ENCODE measurements around the gene FBXO10.
"Not testable (repeated sequence)": the region's sequence is repeated elsewhere in the genome, so short reads cannot be mapped to it uniquely, and the experiment has no call there.

FBXO10 gene

DNA sequence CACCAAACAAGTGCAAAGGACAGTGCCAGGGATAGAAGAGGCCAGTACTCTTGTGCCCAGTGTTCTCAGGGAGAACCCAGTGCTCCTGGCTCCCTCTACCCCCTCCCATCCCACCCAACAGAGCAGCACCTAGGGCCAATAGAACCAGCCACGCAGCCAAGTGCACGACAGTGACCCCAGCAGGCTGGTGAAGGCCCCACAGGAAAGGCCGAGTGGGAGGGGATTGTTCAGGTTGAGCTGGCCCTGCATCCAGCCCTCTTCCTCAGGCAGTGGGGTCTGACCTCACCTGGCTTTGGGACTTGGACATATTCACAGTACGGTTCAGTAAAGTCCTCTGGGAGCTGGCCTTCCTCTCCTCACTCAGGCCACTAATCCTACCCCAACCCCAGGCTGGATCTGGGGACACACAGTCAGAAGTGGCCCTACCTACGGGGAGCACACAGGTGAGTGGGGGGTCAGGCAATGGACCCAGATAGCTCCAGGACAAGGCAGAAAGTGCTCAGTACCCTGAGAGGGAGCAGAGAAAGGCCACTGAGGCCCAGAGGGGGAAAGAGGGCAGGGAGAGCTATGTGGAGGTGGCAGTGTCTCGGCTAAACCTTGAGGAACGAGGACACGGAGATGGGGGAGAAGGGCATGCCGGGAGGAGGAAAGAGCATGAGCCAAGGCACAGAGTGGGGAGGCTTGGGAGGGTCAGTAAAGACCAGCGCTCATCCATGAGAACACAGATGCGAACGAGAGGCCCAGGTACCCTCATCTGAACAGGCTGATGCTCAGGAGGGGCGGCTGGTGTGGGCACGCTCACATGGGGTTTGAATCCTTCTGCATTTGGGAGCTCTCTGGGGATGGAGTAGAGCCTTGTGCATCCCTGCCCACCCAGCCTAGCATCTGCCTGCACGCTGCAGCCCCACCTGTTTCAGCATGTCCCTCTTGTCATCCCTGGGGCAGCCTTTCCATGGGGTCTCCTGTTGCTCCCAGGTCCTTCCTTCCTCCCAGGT is 64.9 kb downstream of the FBXO10 start:
- no peak for DNase-seq (ENCODE audit: low read depth in 1 of 2, low spot score in 1 of 2)

GRCh38 chr9:37510053-37510452 is 66.1 kb downstream of the FBXO10 start:
- DNase-seq (ENCODE audit: low read depth in 1 of 2, low spot score in 1 of 2): not testable (repeated sequence)

DNA sequence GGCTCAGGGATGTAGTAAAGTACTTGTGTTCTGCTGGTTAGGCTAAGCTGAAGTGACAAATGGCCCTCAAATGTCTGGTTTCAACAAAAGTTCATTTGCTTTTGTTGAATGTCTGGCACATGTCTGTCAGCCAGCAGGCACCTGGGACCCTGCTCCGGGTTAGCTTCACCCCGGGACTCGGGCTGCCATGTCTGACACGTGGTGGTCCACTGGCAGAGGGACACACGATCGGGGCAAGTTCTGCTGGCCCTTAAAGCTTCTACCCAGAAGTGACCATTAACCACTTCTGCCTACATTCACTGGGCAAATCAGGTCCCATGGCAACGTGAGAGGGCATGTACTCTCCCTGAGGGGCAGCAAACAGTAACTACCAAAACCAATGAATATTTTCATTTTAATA is 66.6 kb downstream of the FBXO10 start:
- DNase-seq (ENCODE audit: low read depth in 1 of 2, low spot score in 1 of 2): no peak

DNA sequence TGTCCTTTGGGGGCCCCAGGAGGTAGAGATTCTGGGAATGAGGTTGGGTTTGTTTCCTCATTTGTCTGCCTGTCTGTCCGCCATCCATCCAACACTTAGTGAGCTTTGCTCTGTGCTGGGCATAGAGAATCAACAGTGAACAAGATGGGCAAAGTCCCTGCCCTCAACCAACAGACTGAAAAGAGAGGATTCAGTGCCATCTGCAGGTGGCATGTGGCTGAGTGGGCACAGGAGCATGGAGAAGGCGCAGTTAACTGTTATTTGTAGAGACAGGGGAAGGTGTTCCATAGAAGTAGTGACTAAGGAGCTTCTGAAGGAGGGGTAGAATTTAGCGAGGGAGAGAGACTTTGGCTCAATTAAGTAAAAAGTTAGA is 67.4 kb downstream of the FBXO10 start:
- no peak for DNase-seq (ENCODE audit: low read depth in 1 of 2, low spot score in 1 of 2)

GRCh38 chr9:37508135-37508833 is 67.9 kb downstream of the FBXO10 start:
- no peak for DNase-seq (ENCODE audit: low read depth in 1 of 2, low spot score in 1 of 2)

DNA sequence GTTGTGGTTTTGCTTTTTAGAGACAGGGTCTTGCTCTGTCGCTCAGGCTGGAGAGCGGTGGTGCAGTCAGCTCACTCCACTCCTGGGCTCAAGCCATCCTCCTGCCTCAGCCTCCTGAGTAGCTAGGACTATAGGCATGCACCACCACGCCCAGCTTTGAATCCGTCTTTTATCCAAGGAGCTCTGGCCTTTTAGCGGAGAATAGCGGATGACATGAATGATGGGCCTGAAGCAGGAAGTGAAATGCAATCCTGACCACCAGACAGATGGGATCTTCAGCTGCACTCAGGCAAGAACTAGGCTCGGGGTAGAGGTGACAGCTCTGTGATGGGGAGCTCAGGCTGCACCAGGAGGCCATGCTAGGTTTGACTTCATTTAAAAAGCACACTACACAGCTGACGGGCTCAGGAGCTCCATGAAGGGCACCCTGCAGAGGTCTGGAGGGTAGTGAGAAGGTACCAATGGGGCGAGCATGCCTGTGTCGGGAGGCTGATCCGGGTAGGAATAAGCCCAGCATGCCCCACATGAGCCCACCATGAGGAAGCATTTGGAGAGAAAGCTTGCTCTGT is 68.5 kb downstream of the FBXO10 start:
- no peak for DNase-seq (ENCODE audit: low read depth in 1 of 2, low spot score in 1 of 2)

- DNase-seq (ENCODE audit: low read depth in 1 of 2, low spot score in 1 of 2): no peak
These were observed 71.6 kb downstream of the FBXO10 start for GRCh38 chr9:37504605-37505004.

DNA sequence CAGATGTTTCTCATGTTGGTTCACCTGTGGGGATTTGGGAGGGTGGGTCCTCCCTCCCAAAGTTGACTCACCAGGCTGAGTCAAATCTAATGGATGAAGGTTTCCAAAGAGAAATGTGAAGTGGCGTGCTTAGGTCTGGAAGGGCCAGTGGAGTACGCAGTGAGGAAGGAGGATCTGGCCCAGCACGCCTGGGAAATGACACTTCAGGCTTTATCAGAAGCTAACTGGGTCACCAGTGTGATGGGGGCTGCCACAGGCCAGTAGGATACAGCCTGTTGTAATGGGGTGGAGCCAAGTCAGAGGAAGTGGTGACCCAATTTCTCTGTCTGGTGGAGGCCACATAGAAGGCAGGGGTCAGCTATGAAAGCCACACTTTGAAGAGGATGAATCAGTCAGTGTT is 72.4 kb downstream of the FBXO10 start:
- no peak for DNase-seq (ENCODE audit: low read depth in 1 of 2, low spot score in 1 of 2)

DNA sequence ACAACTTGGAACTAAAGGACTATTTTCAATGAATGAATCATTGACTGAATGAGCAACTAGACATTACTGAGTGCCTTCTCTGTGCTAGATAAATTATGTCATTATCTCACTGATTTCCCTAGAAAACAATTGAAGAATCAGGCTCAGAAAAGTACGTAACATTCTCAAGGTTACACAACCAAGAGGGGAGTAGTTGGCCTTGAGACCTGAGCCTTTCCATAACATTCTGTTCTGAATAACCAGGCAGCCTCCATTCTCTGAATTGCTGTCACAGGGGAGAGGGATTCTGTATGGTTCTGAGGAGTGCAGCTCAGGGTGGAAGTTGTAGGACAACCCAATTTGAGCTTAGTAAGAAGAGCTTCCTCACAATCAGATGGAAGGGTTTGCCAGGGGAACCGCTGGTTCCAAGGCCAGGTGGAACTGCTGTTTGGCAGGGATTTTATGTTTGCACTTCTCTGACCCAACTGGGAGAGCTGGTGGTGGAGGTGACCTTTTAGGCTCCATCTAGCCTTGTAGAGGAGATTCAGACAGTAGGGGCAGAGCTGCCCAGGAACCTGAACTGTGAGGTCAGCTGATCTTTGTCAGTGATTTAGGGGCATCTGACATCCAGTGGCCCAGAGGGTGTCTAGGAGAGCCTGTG is 74.1 kb downstream of the FBXO10 start:
- no peak for DNase-seq (ENCODE audit: low read depth in 1 of 2, low spot score in 1 of 2)

GRCh38 chr9:37499297-37499696 is 76.9 kb downstream of the FBXO10 start:
- no peak for DNase-seq (ENCODE audit: low read depth in 1 of 2, low spot score in 1 of 2)

- no peak for DNase-seq (ENCODE audit: low read depth in 1 of 2, low spot score in 1 of 2)
These were observed 77.7 kb downstream of the FBXO10 start for GRCh38 chr9:37498457-37498856.

GRCh38 chr9:37497320-37497719 is 78.9 kb downstream of the FBXO10 start:
- no peak for DNase-seq (ENCODE audit: low read depth in 1 of 2, low spot score in 1 of 2)

- no peak for DNase-seq (ENCODE audit: low read depth in 1 of 2, low spot score in 1 of 2)
These were observed 80.2 kb downstream of the FBXO10 start for GRCh38 chr9:37496020-37496419.

DNA sequence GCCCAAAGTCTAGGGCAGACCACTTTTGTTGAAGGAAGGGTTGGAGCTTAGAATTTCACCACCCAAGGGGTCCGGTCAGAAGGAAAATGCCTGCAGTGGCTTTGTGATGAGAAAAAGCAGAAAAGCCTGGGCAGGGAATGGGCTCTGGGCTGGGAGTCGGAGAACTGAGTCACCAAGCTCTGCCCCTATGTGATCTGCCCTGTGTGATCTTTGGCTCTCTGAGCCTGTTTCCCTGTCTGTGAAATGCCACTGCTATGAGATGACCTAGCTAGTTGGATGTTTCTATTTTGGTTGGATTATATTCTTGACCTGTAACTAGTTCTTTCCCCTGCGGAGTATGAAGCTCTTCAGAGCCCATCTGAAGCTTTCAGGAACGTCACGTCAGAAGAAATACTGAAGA is 80.6 kb downstream of the FBXO10 start:
- no peak for DNase-seq (ENCODE audit: low read depth in 1 of 2, low spot score in 1 of 2)

- no peak for DNase-seq (ENCODE audit: low read depth in 1 of 2, low spot score in 1 of 2)
These were observed 84.2 kb downstream of the FBXO10 start for GRCh38 chr9:37491939-37492338.

DNA sequence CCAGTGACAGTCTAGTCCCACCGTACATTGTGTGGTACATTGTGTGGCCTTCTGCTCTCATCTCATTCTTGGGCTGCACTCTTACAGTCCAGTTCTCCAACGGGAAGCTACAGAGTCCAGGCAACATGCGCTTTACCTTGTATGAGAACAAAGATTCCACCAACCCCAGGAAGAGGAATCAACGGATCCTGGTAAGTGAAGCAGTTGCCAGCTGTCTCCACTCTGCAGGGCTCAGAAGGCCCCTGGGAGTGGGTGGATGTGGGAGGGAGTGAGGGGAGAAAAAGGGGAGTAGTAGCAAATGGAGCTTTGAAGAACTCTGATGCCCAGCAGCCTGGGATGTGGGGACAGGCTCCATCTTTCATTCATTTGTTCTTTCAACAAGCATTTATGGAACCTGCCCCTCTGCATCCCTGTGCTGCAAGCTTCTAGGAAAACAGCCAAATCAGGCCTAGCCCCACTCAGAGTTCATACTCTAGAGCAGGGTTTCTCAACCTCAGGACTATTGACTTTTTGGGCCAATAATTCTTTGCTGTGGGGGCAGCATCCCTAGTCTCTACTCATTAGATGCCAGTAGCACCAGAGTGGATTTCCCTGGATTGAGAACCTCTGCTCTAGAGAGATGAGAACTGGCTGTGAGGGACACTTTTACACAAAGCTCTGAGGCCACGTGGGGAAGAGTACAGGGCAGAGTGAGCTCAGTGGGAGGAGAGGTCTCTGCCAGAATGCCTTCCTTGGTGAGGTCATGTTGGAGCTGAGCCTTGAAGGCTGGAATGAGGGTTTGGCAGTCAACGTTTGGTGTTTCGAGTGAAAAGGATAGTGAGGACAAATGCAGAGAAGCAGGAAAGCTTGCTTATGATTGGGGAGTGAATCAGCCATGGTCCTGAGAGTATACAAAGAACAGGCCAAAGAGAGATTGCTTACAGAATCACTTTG is 89.3 kb downstream of the FBXO10 start:
- no peak for DNase-seq (ENCODE audit: low read depth in 1 of 2, low spot score in 1 of 2)

GRCh38 chr9:37486256-37486615 is 89.9 kb downstream of the FBXO10 start:
- no peak for DNase-seq (ENCODE audit: low read depth in 1 of 2, low spot score in 1 of 2)

GRCh38 chr9:37485389-37486255 is 90.6 kb downstream of the FBXO10 start, which contains the start of gene POLR1E:
TSS of gene POLR1E (plus strand) at chr9:37485948. CDS start at chr9:37486048, 100 bp downstream.
- DNase-seq (ENCODE audit: low read depth in 1 of 2, low spot score in 1 of 2): peak; percentile 96 to 97

DNA sequence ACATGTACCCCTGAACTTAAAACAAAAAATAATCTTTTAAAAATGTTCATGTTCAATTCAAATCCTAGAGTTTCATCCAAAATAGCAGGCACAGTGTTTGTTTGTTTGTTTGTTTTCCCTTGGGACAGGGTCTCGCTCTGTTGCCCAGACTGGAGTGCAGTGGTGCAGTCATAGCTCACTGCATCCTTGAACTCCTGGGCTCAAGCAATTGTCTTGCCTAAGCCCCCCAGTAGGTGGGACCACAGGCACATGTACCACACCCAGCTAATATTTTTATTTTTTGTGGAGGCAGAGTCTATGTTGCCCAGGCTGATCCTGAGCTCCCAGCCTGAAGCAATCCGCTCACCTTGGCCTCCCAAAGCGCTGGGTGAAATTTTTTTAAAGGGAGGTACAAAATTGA is 95.4 kb downstream of the FBXO10 start:
- no peak for DNase-seq (ENCODE audit: low read depth in 1 of 2, low spot score in 1 of 2)

All from stimulated activated CD4-positive, alpha-beta T cell treated with anti-CD3 and anti-CD28 coated beads, Interleukin-15, amount 100 ng/mL, for 1 hour (primary cell).